SK-N-SH (cell line): ENCODE results near the gene MAP4K4. TPM values are rescaled to one million over a fixed set of nuclear protein-coding genes. Genes with fewer than 3 reads are reported as not detected.
A peak's percentile ranks its signal among the peaks of the same experiment; 100 is the strongest.

Experiments
- CTCF ChIA-PET: fragments of 300-600, 350-600 bp; formaldehyde crosslinking; extraction: SDS; loops from one replicate; lab custom pipeline; 2021; lab: Yijun Ruan, JAX
- POLR2A ChIA-PET: fragments of 350-600 bp; sonication (Branson Sonifier 250); formaldehyde crosslinking; extraction: SDS; loops from one replicate; lab custom pipeline; 2020; ENCODE audit warnings: antibody characterized with exemption, inconsistent platforms; lab: Yijun Ruan, JAX
- DNase-seq: peaks from one replicate; pipeline ENCODE4 v3.0.0; 2012
- H2AFZ ChIP-seq: fragments of 200-600 bp; sonication (generic); 2 replicates; pipeline ENCODE4 v1.8.1; 2016; ENCODE audit warnings: antibody characterized with exemption, mild to moderate bottlenecking, low read depth
- H3F3A ChIP-seq: fragments of 200-600 bp; sonication (generic); replicated peaks from 2 replicates; pipeline ENCODE3; 2016; ENCODE audit warnings: antibody characterized with exemption, mild to moderate bottlenecking; ENCODE audit not compliant: insufficient read depth
- H3K27ac ChIP-seq, 2 experiments: fragments of 200-500 bp in 1 of 2; fragments of 200-600 bp in 1 of 2; sonication (Bioruptor generic) in 1 of 2; sonication (generic), shearing (Covaris generic) in 1 of 2; 2 replicates each; pipeline versions ENCODE4 v1.5.1 to v1.6.1; 2014 to 2016; ENCODE audit warnings: low read depth in 2 of 2, inconsistent platforms in 1 of 2, low read length in 1 of 2, mild to moderate bottlenecking in 1 of 2, mixed read lengths in 1 of 2
- H3K27me3 ChIP-seq: fragments of 200-600 bp; sonication (generic), shearing (Covaris generic); 2 replicates; pipeline ENCODE4 v1.6.1; 2016; ENCODE audit warnings: mixed run types; ENCODE audit not compliant: insufficient read depth
- H3K36me3 ChIP-seq, 2 experiments: fragments of 200-500 bp in 1 of 2; fragments of 200-600 bp in 1 of 2; sonication (Bioruptor generic) in 1 of 2; sonication (generic) in 1 of 2; replicated peaks in 1 of 2; 2 replicates each; pipeline versions ENCODE3 to v1.5.1; 2014 to 2016; ENCODE audit warnings: low read length in 1 of 2, mild to moderate bottlenecking in 1 of 2; ENCODE audit not compliant: insufficient read depth in 2 of 2, control insufficient read depth in 1 of 2
- H3K4me1 ChIP-seq, 2 experiments: fragments of 200-500 bp in 1 of 2; fragments of 200-600 bp in 1 of 2; sonication (Bioruptor generic) in 1 of 2; sonication (generic), shearing (Covaris generic) in 1 of 2; 2 replicates each; pipeline versions ENCODE4 v1.5.1 to v1.6.1; 2014 to 2016; ENCODE audit warnings: low read depth in 1 of 2, low read length in 1 of 2, mixed run types in 1 of 2; ENCODE audit not compliant: insufficient read depth in 2 of 2, control insufficient read depth in 1 of 2
- H3K4me2 ChIP-seq: fragments of 200-600 bp; sonication (generic), shearing (Covaris generic); 2 replicates; pipeline ENCODE4 v1.6.1; 2017; ENCODE audit warnings: mixed run types
- H3K4me3 ChIP-seq, 2 experiments: fragments of 200-500 bp in 1 of 2; fragments of 200-600 bp in 1 of 2; sonication (Bioruptor generic) in 1 of 2; sonication (generic), shearing (Covaris generic) in 1 of 2; 2 replicates each; pipeline versions ENCODE4 v1.5.1 to v1.8.1; 2014 to 2016; ENCODE audit warnings: low read depth in 2 of 2, inconsistent platforms in 1 of 2, low read length in 1 of 2, mild to moderate bottlenecking in 1 of 2, mixed read lengths in 1 of 2, moderate library complexity in 1 of 2
- H3K79me2 ChIP-seq: fragments of 200-600 bp; sonication (generic); 2 replicates; pipeline ENCODE4 v1.8.1; 2017; ENCODE audit warnings: mild to moderate bottlenecking; ENCODE audit not compliant: insufficient read depth
- H3K9ac ChIP-seq: fragments of 200-600 bp; sonication (generic); 2 replicates; pipeline ENCODE4 v1.6.1; 2017; ENCODE audit warnings: mixed run types
- H3K9me2 ChIP-seq: fragments of 200-600 bp; sonication (generic); 2 replicates; pipeline ENCODE4 v1.6.1; 2017; ENCODE audit warnings: mixed run types
- H3K9me3 ChIP-seq: fragments of 200-600 bp; sonication (generic); 2 replicates; pipeline ENCODE4 v1.6.1; 2017; ENCODE audit warnings: mixed run types, mild to moderate bottlenecking, moderate library complexity
- H4K20me1 ChIP-seq: fragments of 200-600 bp; sonication (generic); 2 replicates; pipeline ENCODE4 v1.6.1; 2017; ENCODE audit warnings: mild to moderate bottlenecking, mixed run types; ENCODE audit not compliant: insufficient read depth
- CHD2 ChIP-seq: fragments of 150-350 bp; IDR thresholded peaks from 2 replicates; pipeline ENCODE4 v1.6.1; 2018; ENCODE audit warnings: low read length; ENCODE audit not compliant: partially characterized antibody
- CTCF ChIP-seq: fragments of 200-600 bp; sonication (generic); IDR thresholded peaks from 2 replicates; pipeline ENCODE4 v1.6.1; 2017; ENCODE audit warnings: antibody characterized with exemption, mild to moderate bottlenecking, moderate library complexity
- EP300 ChIP-seq, 2 experiments: IDR thresholded peaks; 2 replicates each; pipeline versions ENCODE4 v1.4.0 to v1.6.1; 2012; ENCODE audit warnings: borderline replicate concordance in 1 of 2, low read depth in 1 of 2, low read length in 1 of 2
- FOSL2 ChIP-seq: IDR thresholded peaks from 2 replicates; pipeline ENCODE4 v1.4.0; 2012; ENCODE audit warnings: low read depth, mild to moderate bottlenecking, moderate library complexity, borderline replicate concordance
- FOXM1 ChIP-seq: IDR thresholded peaks from 2 replicates; pipeline ENCODE4 v1.4.0; 2012; ENCODE audit warnings: low read depth, mild to moderate bottlenecking
- GATA2 ChIP-seq: sonication (generic); formaldehyde crosslinking; IDR thresholded peaks from 2 replicates; pipeline ENCODE4 v1.5.0; 2020; ENCODE audit warnings: mild to moderate bottlenecking, missing genetic modification reagents
- JUND ChIP-seq: IDR thresholded peaks from 2 replicates; pipeline ENCODE4 v1.4.0; 2012
- MAX ChIP-seq: IDR thresholded peaks from 2 replicates; pipeline ENCODE4 v1.4.0; 2012; ENCODE audit warnings: low read depth
- NFIC ChIP-seq: IDR thresholded peaks from 2 replicates; pipeline ENCODE4 v1.4.0; 2012; ENCODE audit warnings: borderline replicate concordance
- POLR2AphosphoS5 ChIP-seq: IDR thresholded peaks from 2 replicates; pipeline ENCODE4 v1.6.1; 2012; ENCODE audit warnings: low read depth, low read length
- RAD21 ChIP-seq: IDR thresholded peaks from 2 replicates; pipeline ENCODE4 v1.6.1; 2012; ENCODE audit warnings: mild to moderate bottlenecking, low read length
- REST ChIP-seq: IDR thresholded peaks from 2 replicates; pipeline ENCODE4 v1.6.1; 2012; ENCODE audit warnings: mild to moderate bottlenecking, low read depth, low read length, moderate library complexity
- RFX5 ChIP-seq: IDR thresholded peaks from 2 replicates; pipeline ENCODE4 v1.6.1; 2012; ENCODE audit warnings: mild to moderate bottlenecking, improper control_type of control experiment, low read length
- SIN3A ChIP-seq: IDR thresholded peaks from 2 replicates; pipeline ENCODE4 v1.6.1; 2012; ENCODE audit warnings: low read depth, mild to moderate bottlenecking, low read length, moderate library complexity, borderline replicate concordance
- SMC3 ChIP-seq: IDR thresholded peaks from 2 replicates; pipeline ENCODE4 v1.6.1; 2012; ENCODE audit warnings: low read depth, low read length, improper control_type of control experiment
- TAF1 ChIP-seq: IDR thresholded peaks from 2 replicates; pipeline ENCODE4 v1.6.1; 2012; ENCODE audit warnings: low read depth, mild to moderate bottlenecking, low read length, moderate library complexity, borderline replicate concordance
- USF2 ChIP-seq: fragments of 150-350 bp; IDR thresholded peaks from 2 replicates; pipeline ENCODE4 v1.6.1; 2017; ENCODE audit warnings: antibody characterized with exemption, low read length, low read depth, borderline replicate concordance
- YY1 ChIP-seq: IDR thresholded peaks from 2 replicates; pipeline ENCODE4 v1.4.0; 2012; ENCODE audit warnings: low read depth, mild to moderate bottlenecking
- WGBS: methylation state at CpG from one replicate; pipeline ENCODE4 v1.1.6; 2017; ENCODE audit warnings: low lambda C conversion rate; 5-methylcytosine and 5-hydroxymethylcytosine counted together
- polyA plus RNA-seq, 3 experiments: library from polyadenylated mRNA; depleted of rRNA; stranded (reverse); fragments of >200 nt; gene quantifications; 2 replicates each; pipeline ENCODE4 v1.2.3, GENCODE V29; 2012

Gene MAP4K4
- 68.5 and 72.9 TPM in 2 replicates for polyA plus RNA-seq (2012; rRNA removed)
- polyA plus RNA-seq (2012; cell fraction: cytosol; rRNA removed) = 72.8 and 73.6 TPM in 2 replicates
- polyA plus RNA-seq (2012; cell fraction: nucleus; rRNA removed) = 94.7 and 115 TPM in 2 replicates

- peaks cover 3 to 7% of the 10 kb centered on the region in 2 experiments for H3K36me3 ChIP-seq
- H3K4me2 ChIP-seq = peak within 1 kb of the TSS; percentile 85
- CTCF ChIA-PET = interaction anchor here (0.6 to 1.7 kb wide), 11 partner anchors 14 to 297 kb away, joined by 3 to 5 read pairs (median 3); no protein-coding TSS in a partner anchor
- DNase-seq = peak; percentile 90
- POLR2A ChIA-PET = interaction anchor here (0.7 to 1.3 kb wide), 10 partner anchors 8 to 278 kb away, joined by 3 to 4 read pairs (median 4); no protein-coding TSS in a partner anchor
- H3K79me2 ChIP-seq = peaks cover 43% of the 10 kb centered on the region
- peaks cover 37% of the 10 kb centered on the region for H4K20me1 ChIP-seq
- H3K27ac ChIP-seq = peak within 1 kb of the TSS; percentile 65 to 86
- H3K9me2 ChIP-seq = no peaks in the 10 kb centered on the region
- WGBS = 1% methylated on average over 21 of the region's 129 CpGs
- H3K4me1 ChIP-seq = peaks cover 12 to 13% of the 10 kb centered on the region in 2 experiments
- H3K9ac ChIP-seq = peak within 1 kb of the TSS; percentile 90
- H3K27me3 ChIP-seq = no peaks in the 10 kb centered on the region
- H3K4me3 ChIP-seq = peak within 1 kb of the TSS; percentile 81 to 89
- TF ChIP-seq YY1 (peak; percentile 71), RAD21 (peak; percentile 31; the same call in 1 of the 2 replicates), CHD2 (no peak), POLR2AphosphoS5 (peak; percentile 68), REST (peak; percentile 40; the same call in 1 of the 2 replicates), RFX5 (0 out of 2 replicates have a peak, but pooled peaks have one; percentile 57), EP300 (IDR thresholded peaks at IDR 0.05; ENCODE audit: borderline replicate concordance in 1 of 2, low read depth in 1 of 2, low read length in 1 of 2) (no peak), SMC3 (peak; percentile 3; the same call in 1 of the 2 replicates), TAF1 (peak; percentile 62; the same call in 1 of the 2 replicates), MAX (peak; percentile 45; the same call in 1 of the 2 replicates), GATA2 (CRISPR knock-in tag) (no peak), NFIC (no peak), JUND (no peak), SIN3A (peak; percentile 66; the same call in 1 of the 2 replicates), CTCF (peak; percentile 40), USF2 (no peak), FOSL2 (no peak), FOXM1 (no peak)
- peak within 1 kb of the TSS; percentile 79 for H2AFZ ChIP-seq
- peaks cover 13% of the 10 kb centered on the region for H3F3A ChIP-seq
- H3K9me3 ChIP-seq = no peaks in the 10 kb centered on the region
These were observed at the start of gene MAP4K4 for GRCh38 chr2:101697124-101698013. TSS of gene MAP4K4 (plus strand) at chr2:101697707. CDS start at chr2:101698081, 374 bp downstream.
